NCI-H526 (cell line): Measurements from ENCODE around the gene RHBDL1.

Experiments
- DNase-seq, 2 experiments: peaks; one replicate each; lab custom pipeline; 2025; lab: John Stamatoyannopoulos, UW

Gene RHBDL1

DNA sequence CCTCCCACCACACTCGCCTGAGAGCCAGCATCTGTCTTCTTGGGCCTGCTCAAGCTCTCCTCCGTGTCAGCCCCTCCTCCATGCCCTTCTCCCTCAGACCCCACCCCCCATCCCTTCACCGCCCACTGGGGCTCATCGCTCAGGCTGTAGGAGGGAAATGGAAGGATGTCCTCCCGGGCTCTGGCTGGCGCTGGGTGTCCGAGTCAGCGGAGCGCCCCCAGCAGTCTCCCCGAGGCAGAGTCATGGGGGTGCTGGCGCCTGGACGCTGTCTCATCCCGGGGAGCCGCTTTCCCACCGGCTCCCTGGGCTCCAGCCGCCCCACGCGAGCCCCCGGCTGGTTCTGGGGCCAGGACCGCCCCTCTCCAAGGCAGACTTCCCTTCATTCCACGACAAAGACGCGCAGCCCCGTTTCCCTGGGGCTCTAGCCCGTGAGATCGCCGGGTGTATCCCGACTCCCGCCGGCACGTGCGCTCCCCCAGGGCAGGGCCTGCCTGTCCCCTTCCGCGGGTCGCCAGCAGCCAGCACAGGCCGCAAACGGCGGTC, 45.0 kb downstream of the RHBDL1 start:
- DNase-seq: peak; percentile 28 to 41

DNA sequence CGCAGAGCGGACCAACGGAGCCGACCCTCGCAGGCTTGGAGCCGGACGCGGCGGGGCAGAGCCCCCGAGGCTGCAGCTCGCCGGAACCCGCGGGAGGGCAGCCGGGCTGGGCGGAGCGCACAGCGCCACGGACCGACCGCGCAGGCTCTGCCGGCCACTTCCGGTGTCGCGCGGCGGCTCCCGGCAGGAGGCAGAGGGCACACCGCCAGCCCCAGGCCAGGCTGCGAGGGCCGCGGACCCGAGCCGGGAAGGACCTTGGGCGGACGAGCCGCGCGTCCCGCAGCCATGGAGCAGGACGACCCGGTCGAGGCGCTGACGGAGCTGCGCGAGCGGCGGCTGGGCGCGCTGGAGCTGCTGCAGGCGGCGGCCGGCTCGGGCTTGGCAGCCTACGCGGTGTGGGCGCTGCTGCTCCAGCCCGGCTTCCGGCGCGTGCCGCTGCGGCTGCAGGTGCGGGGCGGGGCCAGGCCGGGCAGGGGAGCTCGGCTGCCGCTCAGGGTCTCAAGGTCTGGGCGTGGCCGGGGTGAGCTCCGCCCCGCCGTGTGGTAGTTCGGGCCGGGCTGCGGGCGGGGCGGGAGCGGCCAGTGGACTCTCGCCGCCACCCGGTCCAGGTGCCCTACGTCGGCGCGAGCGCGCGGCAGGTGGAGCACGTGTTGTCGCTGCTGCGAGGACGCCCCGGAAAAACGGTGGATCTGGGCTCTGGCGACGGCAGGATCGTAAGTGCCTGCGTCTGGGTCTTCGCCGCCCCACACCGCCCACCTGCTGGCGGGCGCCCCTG, 45.7 kb downstream of the RHBDL1 start, which contains the start of gene ANTKMT:
Gene ANTKMT (plus strand): TSS at position 157 of the 775 bp plus-strand sequence. CDS start 129 bp downstream, at position 286.
- DNase-seq: peak; percentile 65 to 93

GRCh38 chr16:721765-722540, 46.5 kb downstream of the RHBDL1 start:
- no peak for DNase-seq

- DNase-seq: no peak
Measured at GRCh38 chr16:722835-723633, 47.6 kb downstream of the RHBDL1 start.

GRCh38 chr16:723695-724094, 48.2 kb downstream of the RHBDL1 start:
- DNase-seq: no peak

GRCh38 chr16:724188-725040, 48.9 kb downstream of the RHBDL1 start:
- no peak for DNase-seq

GRCh38 chr16:725041-725376, 49.5 kb downstream of the RHBDL1 start:
- DNase-seq: no peak

DNA sequence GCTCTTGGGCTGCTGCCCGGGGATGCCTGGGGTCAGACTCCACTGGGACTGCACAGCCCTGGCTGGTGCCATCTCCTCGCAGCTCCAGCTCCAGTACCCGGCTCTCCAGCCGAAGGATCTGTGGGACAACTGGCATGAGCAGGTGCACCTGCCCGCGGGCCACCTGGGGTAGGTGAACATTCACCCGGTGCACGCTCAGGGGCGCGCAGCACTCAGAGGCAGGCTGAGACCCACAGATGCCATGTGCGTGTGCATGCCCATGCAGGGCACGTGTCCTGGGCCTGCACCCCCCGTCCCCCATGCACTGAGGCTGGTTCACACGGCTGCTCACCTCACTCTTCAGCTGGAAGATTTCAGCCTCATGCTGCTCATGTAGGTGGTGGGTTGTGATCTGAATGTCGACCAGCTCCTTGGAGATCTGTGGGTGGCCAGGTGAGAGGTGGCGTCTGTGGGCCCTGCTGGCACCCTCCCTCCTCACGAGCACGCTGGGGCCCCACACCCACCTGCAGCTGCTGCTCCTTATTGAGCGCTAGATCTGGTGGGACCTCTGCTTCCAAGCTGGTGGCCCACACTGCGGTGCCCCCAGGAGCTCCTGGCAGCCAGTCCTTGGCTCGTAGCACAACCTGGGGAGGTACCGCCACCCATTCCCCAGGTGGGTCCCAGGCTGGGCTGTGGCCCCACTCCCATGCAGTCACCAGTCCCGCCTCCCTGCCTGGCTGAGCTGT, 50.2 kb downstream of the RHBDL1 start:
- DNase-seq: no peak

GRCh38 chr16:726188-726437, 50.6 kb downstream of the RHBDL1 start:
- DNase-seq: no peak

- DNase-seq: peak; percentile 26 to 90
Measured at GRCh38 chr16:726438-727290, 51.2 kb downstream of the RHBDL1 start, which contains the start of the genes CCDC78 and HAGHL. Gene CCDC78 (minus strand): TSS chr16:726443. CDS start chr16:726367, 76 bp downstream. Gene HAGHL (plus strand): TSS chr16:727106. CDS start chr16:727510, 404 bp downstream.

- no peak for DNase-seq
Measured at GRCh38 chr16:727291-727977, 52.0 kb downstream of the RHBDL1 start.
